ENCODE data around the gene CEP104. TPM values are rescaled to one million over a fixed set of nuclear protein-coding genes. Genes with fewer than 3 reads are reported as not detected.
"Not testable (repeated sequence)": the region's sequence is repeated elsewhere in the genome, so short reads cannot be mapped to it uniquely, and the experiment has no call there.

The CEP104 gene
- total RNA-seq, 1 experiment from 2014 or later = 35.6 TPM

- ChIA-PET CTCF (no interaction called here), POLR2A (no interaction called here)
- Mint-ChIP-seq H3K36me3 (ENCODE audit: insufficient read depth, unreplicated experiment) (no peaks in the 10 kb centered on the region), H3K27ac (ENCODE audit: unreplicated experiment) (no peak overlapping the region), H3K4me3 (ENCODE audit: unreplicated experiment) (no peak overlapping the region), H3K4me1 (ENCODE audit: low read depth, unreplicated experiment) (no peaks in the 10 kb centered on the region), H3K9me3 (ENCODE audit: unreplicated experiment) (peaks cover 22% of the 10 kb centered on the region), H3K27me3 (ENCODE audit: insufficient read depth, unreplicated experiment) (peaks cover 7% of the 10 kb centered on the region)
- BruUV-seq (replicated peaks) = no TSS peak
- H3K4me3 ChIP-seq (ENCODE audit: low read depth, low read length) = no peak overlapping the region
- DNase-seq = no peak
- H3K27me3 ChIP-seq (replicated peaks; ENCODE audit: control insufficient read depth, insufficient read depth, low read length) = no peaks in the 10 kb centered on the region
- peaks cover 3% of the 10 kb centered on the region; the same call in 1 of the 2 replicates for H3K9me3 ChIP-seq
- no peak for TF ChIP-seq CTCF (IDR thresholded peaks at IDR 0.05; ENCODE audit: insufficient read depth in 1 of 2, low read depth in 1 of 2, low read length in 1 of 2, severe bottlenecking in 1 of 2, unreplicated experiment in 1 of 2)
- no peaks in the 10 kb centered on the region for H3K4me1 ChIP-seq
- intact Hi-C loops (cut with micrococcal nuclease; ENCODE audit: unreplicated experiment) = no loop called here
- no peaks in the 10 kb centered on the region for H3K36me3 ChIP-seq (ENCODE audit: control insufficient read depth, insufficient read depth, low read length)
Measured at GRCh38 chr1:3803905-3804626, 52.9 kb downstream of the CEP104 start.

GRCh38 chr1:3800795-3801194 lies 56.2 kb downstream of the CEP104 start:
- H3K4me1 Mint-ChIP-seq (ENCODE audit: low read depth, unreplicated experiment); DNase-seq; H3K4me3 Mint-ChIP-seq (ENCODE audit: unreplicated experiment); H3K27ac Mint-ChIP-seq (ENCODE audit: unreplicated experiment); H3K27me3 ChIP-seq (replicated peaks; ENCODE audit: control insufficient read depth, insufficient read depth, low read length); POLR2A ChIA-PET; H3K27me3 Mint-ChIP-seq (ENCODE audit: insufficient read depth, unreplicated experiment); H3K9me3 ChIP-seq; H3K4me3 ChIP-seq (ENCODE audit: low read depth, low read length); H3K36me3 ChIP-seq (ENCODE audit: control insufficient read depth, insufficient read depth, low read length); H3K36me3 Mint-ChIP-seq (ENCODE audit: insufficient read depth, unreplicated experiment); CTCF ChIA-PET; H3K9me3 Mint-ChIP-seq (ENCODE audit: unreplicated experiment); H3K4me1 ChIP-seq; BruUV-seq (replicated peaks); intact Hi-C loops (cut with micrococcal nuclease; ENCODE audit: unreplicated experiment): not testable (repeated sequence)

- H3K36me3 ChIP-seq (ENCODE audit: control insufficient read depth, insufficient read depth, low read length) = no peaks in the 10 kb centered on the region
- no peak for DNase-seq
- Mint-ChIP-seq H3K27me3 (ENCODE audit: insufficient read depth, unreplicated experiment) (peaks cover 7% of the 10 kb centered on the region), H3K4me3 (ENCODE audit: unreplicated experiment) (no peak overlapping the region), H3K27ac (ENCODE audit: unreplicated experiment) (no peak overlapping the region), H3K36me3 (ENCODE audit: insufficient read depth, unreplicated experiment) (peaks cover 9% of the 10 kb centered on the region), H3K9me3 (ENCODE audit: unreplicated experiment) (no peaks in the 10 kb centered on the region), H3K4me1 (ENCODE audit: low read depth, unreplicated experiment) (peaks cover 8% of the 10 kb centered on the region)
- ChIA-PET CTCF (no interaction called here), POLR2A (no interaction called here)
- H3K4me1 ChIP-seq = peaks cover 5% of the 10 kb centered on the region; the same call in 1 of the 2 replicates
- BruUV-seq (replicated peaks) = no TSS peak
- no peak for TF ChIP-seq CTCF (IDR thresholded peaks at IDR 0.05; ENCODE audit: insufficient read depth in 1 of 2, low read depth in 1 of 2, low read length in 1 of 2, severe bottlenecking in 1 of 2, unreplicated experiment in 1 of 2)
- H3K9me3 ChIP-seq = peaks cover 3% of the 10 kb centered on the region; the same call in 1 of the 2 replicates
- no peaks in the 10 kb centered on the region for H3K27me3 ChIP-seq (replicated peaks; ENCODE audit: control insufficient read depth, insufficient read depth, low read length)
- H3K4me3 ChIP-seq (ENCODE audit: low read depth, low read length) = no peak overlapping the region
- intact Hi-C loops (cut with micrococcal nuclease; ENCODE audit: unreplicated experiment) = no loop called here
Measured at GRCh38 chr1:3799976-3800685, 56.9 kb downstream of the CEP104 start.
